H9 (cell line): ENCODE measurements around the gene CD46. TPM values are rescaled to one million over a fixed set of nuclear protein-coding genes. Genes with fewer than 3 reads are reported as not detected.

Experiments used
- DNase-seq: peaks from one replicate; pipeline ENCODE4 v3.0.0-alpha.2; 2017
- H2AFZ ChIP-seq: one replicate; pipeline ENCODE4 v1.6.1; 2013; ENCODE audit warnings: mild to moderate bottlenecking, low read length, control low read depth, moderate library complexity
- H2AK5ac ChIP-seq: 2 replicates; pipeline ENCODE4 v1.6.1; 2013; ENCODE audit warnings: low read length, control low read depth, mixed read lengths; ENCODE audit not compliant: insufficient read length
- H2BK120ac ChIP-seq: one replicate; pipeline ENCODE4 v1.6.1; 2013; ENCODE audit warnings: low read depth, mild to moderate bottlenecking, low read length, control low read depth, inconsistent platforms; ENCODE audit not compliant: poor library complexity, severe bottlenecking
- H2BK12ac ChIP-seq: 2 replicates; pipeline ENCODE4 v1.6.1; 2013; ENCODE audit warnings: low read length, control low read depth, mixed read lengths, low read depth; ENCODE audit not compliant: insufficient read length
- H2BK15ac ChIP-seq: 2 replicates; pipeline ENCODE4 v1.6.1; 2013; ENCODE audit warnings: low read depth, low read length, control low read depth
- H2BK20ac ChIP-seq: one replicate; pipeline ENCODE4 v1.6.1; 2013; ENCODE audit warnings: low read depth, mild to moderate bottlenecking, low read length, control low read depth, inconsistent platforms; ENCODE audit not compliant: poor library complexity, severe bottlenecking
- H2BK5ac ChIP-seq: 2 replicates; pipeline ENCODE4 v1.6.1; 2013; ENCODE audit warnings: low read length, control low read depth, mixed read lengths; ENCODE audit not compliant: insufficient read length
- H3K14ac ChIP-seq: 2 replicates; pipeline ENCODE4 v1.6.1; 2013; ENCODE audit warnings: low read length, control low read depth; ENCODE audit not compliant: insufficient read depth
- H3K18ac ChIP-seq: 2 replicates; pipeline ENCODE4 v1.6.1; 2013; ENCODE audit warnings: low read depth, mild to moderate bottlenecking, mixed read lengths, low read length, control low read depth; ENCODE audit not compliant: insufficient read length
- H3K23ac ChIP-seq: 2 replicates; pipeline ENCODE4 v1.6.1; 2013; ENCODE audit warnings: low read length, control low read depth, mixed read lengths, low read depth; ENCODE audit not compliant: insufficient read length
- H3K23me2 ChIP-seq: 2 replicates; pipeline ENCODE4 v1.6.1; 2013; ENCODE audit warnings: low read depth, mild to moderate bottlenecking, mixed read lengths, low read length, control low read depth; ENCODE audit not compliant: insufficient read length, poor library complexity, severe bottlenecking
- H3K27ac ChIP-seq: 2 replicates; pipeline ENCODE4 v1.5.1; 2013; ENCODE audit warnings: low read length, control low read depth, mixed read lengths, low read depth; ENCODE audit not compliant: insufficient read length
- H3K27me3 ChIP-seq: 2 replicates; pipeline ENCODE4 v1.6.1; 2013; ENCODE audit warnings: low read length, control low read depth, inconsistent platforms; ENCODE audit not compliant: insufficient read depth
- H3K4ac ChIP-seq: 2 replicates; pipeline ENCODE4 v1.6.1; 2013; ENCODE audit warnings: low read depth, mild to moderate bottlenecking, control low read depth, inconsistent platforms, low read length, moderate library complexity
- H3K4me1 ChIP-seq: 2 replicates; pipeline ENCODE4 v1.6.1; 2013; ENCODE audit warnings: low read length, control low read depth, inconsistent platforms; ENCODE audit not compliant: insufficient read depth
- H3K4me2 ChIP-seq: 2 replicates; pipeline ENCODE4 v1.6.1; 2013; ENCODE audit warnings: low read length, control low read depth, mixed read lengths; ENCODE audit not compliant: insufficient read length, insufficient read depth
- H3K56ac ChIP-seq: 2 replicates; pipeline ENCODE4 v1.6.1; 2013; ENCODE audit warnings: low read depth, mild to moderate bottlenecking, mixed read lengths, low read length, control low read depth; ENCODE audit not compliant: insufficient read length
- H3K79me1 ChIP-seq: 2 replicates; pipeline ENCODE4 v1.6.1; 2013; ENCODE audit warnings: low read depth, mild to moderate bottlenecking, moderate library complexity, low read length, control low read depth, inconsistent platforms; ENCODE audit not compliant: insufficient read depth, poor library complexity, severe bottlenecking
- H3K79me2 ChIP-seq: 2 replicates; pipeline ENCODE4 v1.6.1; 2013; ENCODE audit warnings: low read length, control low read depth, inconsistent platforms; ENCODE audit not compliant: insufficient read depth
- H3K9ac ChIP-seq: 2 replicates; pipeline ENCODE4 v1.6.1; 2013; ENCODE audit warnings: low read length, control low read depth, mixed read lengths; ENCODE audit not compliant: insufficient read length; ENCODE audit errors: extremely low read depth
- H3K9me3 ChIP-seq: one replicate; pipeline ENCODE4 v1.6.1; 2013; ENCODE audit warnings: low read depth, low read length, inconsistent platforms; ENCODE audit not compliant: control insufficient read depth
- H3T11ph ChIP-seq: one replicate; pipeline ENCODE4 v1.6.1; 2013; ENCODE audit warnings: mild to moderate bottlenecking, low read length, control low read depth, inconsistent platforms
- H4K20me1 ChIP-seq: one replicate; pipeline ENCODE4 v1.6.1; 2013; ENCODE audit not compliant: control insufficient read depth, insufficient read length, insufficient read depth
- H4K5ac ChIP-seq: 2 replicates; pipeline ENCODE4 v1.6.1; 2013; ENCODE audit warnings: low read depth, mild to moderate bottlenecking, mixed read lengths, low read length, control low read depth; ENCODE audit not compliant: insufficient read length
- H4K8ac ChIP-seq: replicated peaks from 2 replicates; pipeline ENCODE4 v1.6.1; 2013; ENCODE audit warnings: low read length, control low read depth, mixed read lengths, low read depth; ENCODE audit not compliant: insufficient read length
- H4K91ac ChIP-seq: 2 replicates; pipeline ENCODE4 v1.6.1; 2013; ENCODE audit warnings: low read depth, mild to moderate bottlenecking, moderate library complexity, mixed read lengths, low read length, control low read depth; ENCODE audit not compliant: insufficient read length
- H3K27ac Mint-ChIP-seq, 3 experiments: 2 replicates in 2 of 3; 3 replicates in 1 of 3; pipeline ENCODE4 v1.8.0; 2020 to 2021; ENCODE audit warnings: mixed read lengths in 3 of 3, mild to moderate bottlenecking in 1 of 3, moderate library complexity in 1 of 3
- H3K27me3 Mint-ChIP-seq: 2 replicates; pipeline ENCODE4 v1.8.0; 2021; ENCODE audit warnings: low read depth, mild to moderate bottlenecking, moderate library complexity, mixed read lengths
- H3K36me3 Mint-ChIP-seq, 3 experiments: 2 replicates in 2 of 3; 3 replicates in 1 of 3; pipeline ENCODE4 v1.8.0; 2020 to 2021; ENCODE audit warnings: low read depth in 3 of 3, mixed read lengths in 3 of 3; ENCODE audit not compliant: insufficient read depth in 1 of 3
- H3K4me1 Mint-ChIP-seq, 2 experiments: 2 replicates each; pipeline ENCODE4 v1.8.0; 2020; ENCODE audit warnings: mixed read lengths in 2 of 2
- H3K4me3 Mint-ChIP-seq, 2 experiments: 2 replicates in 1 of 2; 3 replicates in 1 of 2; pipeline ENCODE4 v1.8.0; 2020 to 2021; ENCODE audit warnings: mild to moderate bottlenecking in 2 of 2, mixed read lengths in 2 of 2, moderate library complexity in 1 of 2
- H3K9me3 Mint-ChIP-seq, 2 experiments: 2 replicates in 1 of 2; 3 replicates in 1 of 2; pipeline ENCODE4 v1.8.0; 2020; ENCODE audit warnings: mild to moderate bottlenecking in 2 of 2, mixed read lengths in 2 of 2, moderate library complexity in 1 of 2
- WGBS: extraction: QIAGEN DNeasy Blood & Tissue Kit; methylation state at CpG from one replicate; pipeline ENCODE4 v1.1.7; 2013; ENCODE audit warnings: missing lambda C conversion rate, low lambda C conversion rate, mixed read lengths; ENCODE audit not compliant: insufficient read length; ENCODE audit errors: extremely low coverage; 5-methylcytosine and 5-hydroxymethylcytosine counted together
- total RNA-seq: library from RNA; stranded (reverse); gene quantifications from 2 replicates; pipeline ENCODE4 v1.2.1, GENCODE V29; 2021
- TF ChIP-seq, protein P1 (sequence below): fragments of 200-600 bp; sonication (generic); conservative IDR thresholded peaks from 3 replicates; pipeline ENCODE4 v1.8.0; 2021; ENCODE audit warnings: antibody characterized with exemption, mild to moderate bottlenecking

Gene CD46
- total RNA-seq, 1 experiment from 2014 or later, result 89.2 TPM

DNA sequence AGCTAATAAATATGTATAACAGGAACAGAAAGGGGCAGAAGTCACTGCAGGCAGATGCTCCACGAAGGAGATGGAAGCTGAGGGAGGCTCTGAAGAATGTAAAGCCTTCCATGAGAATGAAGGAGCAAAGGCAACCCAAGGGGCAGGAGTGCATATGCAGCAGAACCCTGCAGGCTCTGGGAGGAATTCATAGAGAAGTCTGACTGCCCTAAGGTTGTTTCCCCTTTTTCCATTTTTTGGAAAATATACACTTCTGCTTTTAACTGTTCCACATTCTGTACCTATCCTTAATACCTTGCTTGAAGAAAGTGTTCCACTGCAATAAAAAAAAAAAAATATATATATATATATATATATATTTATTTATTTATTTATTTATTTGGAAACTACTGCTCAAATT is 89.4 kb downstream of the CD46 start:
- Histone ChIP-seq H4K8ac (no peak overlapping the region), H2BK120ac (no peak overlapping the region), H2BK15ac (no peak overlapping the region), H3K18ac (no peak overlapping the region), H3K79me2 (no peaks in the 10 kb centered on the region), H3K4me2 (no peak overlapping the region), H3K23ac (no peak overlapping the region), H4K20me1 (no peaks in the 10 kb centered on the region), H3K4me1 (no peaks in the 10 kb centered on the region), H2AFZ (no peak overlapping the region), H2BK5ac (no peak overlapping the region), H3K14ac (no peak overlapping the region), H3T11ph (no peak overlapping the region), H3K9ac (no peak overlapping the region), H3K9me3 (no peaks in the 10 kb centered on the region), H3K4ac (no peak overlapping the region), H4K5ac (no peak overlapping the region), H3K56ac (no peak overlapping the region), H2BK12ac (no peak overlapping the region), H3K27me3 (no peaks in the 10 kb centered on the region), H2AK5ac (no peak overlapping the region), H3K23me2 (peaks cover 2% of the 10 kb centered on the region), H3K79me1 (no peaks in the 10 kb centered on the region), H2BK20ac (no peak overlapping the region), H4K91ac (no peak overlapping the region), H3K27ac (no peak overlapping the region)
- no peak for DNase-seq
- Mint-ChIP-seq H3K4me3 (no peak overlapping the region), H3K9me3 (no peaks in the 10 kb centered on the region), H3K27me3 (no peaks in the 10 kb centered on the region), H3K36me3 (no peaks in the 10 kb centered on the region), H3K27ac (peak overlapping the region in 1 of 3 experiments; percentile 52; a peak in 1 of 7 replicates), H3K4me1 (peaks cover 5 to 8% of the 10 kb centered on the region in 2 experiments; a peak in 3 of 4 replicates)
- TF ChIP-seq, protein P1, sequence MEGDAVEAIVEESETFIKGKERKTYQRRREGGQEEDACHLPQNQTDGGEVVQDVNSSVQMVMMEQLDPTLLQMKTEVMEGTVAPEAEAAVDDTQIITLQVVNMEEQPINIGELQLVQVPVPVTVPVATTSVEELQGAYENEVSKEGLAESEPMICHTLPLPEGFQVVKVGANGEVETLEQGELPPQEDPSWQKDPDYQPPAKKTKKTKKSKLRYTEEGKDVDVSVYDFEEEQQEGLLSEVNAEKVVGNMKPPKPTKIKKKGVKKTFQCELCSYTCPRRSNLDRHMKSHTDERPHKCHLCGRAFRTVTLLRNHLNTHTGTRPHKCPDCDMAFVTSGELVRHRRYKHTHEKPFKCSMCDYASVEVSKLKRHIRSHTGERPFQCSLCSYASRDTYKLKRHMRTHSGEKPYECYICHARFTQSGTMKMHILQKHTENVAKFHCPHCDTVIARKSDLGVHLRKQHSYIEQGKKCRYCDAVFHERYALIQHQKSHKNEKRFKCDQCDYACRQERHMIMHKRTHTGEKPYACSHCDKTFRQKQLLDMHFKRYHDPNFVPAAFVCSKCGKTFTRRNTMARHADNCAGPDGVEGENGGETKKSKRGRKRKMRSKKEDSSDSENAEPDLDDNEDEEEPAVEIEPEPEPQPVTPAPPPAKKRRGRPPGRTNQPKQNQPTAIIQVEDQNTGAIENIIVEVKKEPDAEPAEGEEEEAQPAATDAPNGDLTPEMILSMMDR, result no peak
- WGBS, result no CpG with 5 or more reads among the region's 1 CpG
